Neural cell (in vitro differentiated cells): ENCODE measurements around the gene PCDH18.

ENCODE experiments used
- EZH2 ChIP-seq: fragments of 200-600, 300-800 bp; shearing (Covaris generic), sonication (generic); IDR thresholded peaks from 2 replicates; pipeline ENCODE4 v1.6.1; 2014; ENCODE audit warnings: antibody characterized with exemption, low read length, borderline replicate concordance, mild to moderate bottlenecking; ENCODE audit not compliant: insufficient read depth, poor library complexity, severe bottlenecking
- POLR2AphosphoS5 ChIP-seq: IDR thresholded peaks from 2 replicates; pipeline ENCODE4 v1.6.1; 2012
- RAD21 ChIP-seq: fragments of 450-650 bp; conservative IDR thresholded peaks from 2 replicates; pipeline ENCODE4 v1.6.1; 2014; ENCODE audit warnings: antibody characterized with exemption, mild to moderate bottlenecking, moderate library complexity
- TF ChIP-seq, protein P1 (sequence below): fragments of 450-650 bp; IDR thresholded peaks from 2 replicates; pipeline ENCODE4 v1.5.1; 2014; ENCODE audit warnings: antibody characterized with exemption, mild to moderate bottlenecking, moderate library complexity; ENCODE audit not compliant: poor library complexity, severe bottlenecking

DNA sequence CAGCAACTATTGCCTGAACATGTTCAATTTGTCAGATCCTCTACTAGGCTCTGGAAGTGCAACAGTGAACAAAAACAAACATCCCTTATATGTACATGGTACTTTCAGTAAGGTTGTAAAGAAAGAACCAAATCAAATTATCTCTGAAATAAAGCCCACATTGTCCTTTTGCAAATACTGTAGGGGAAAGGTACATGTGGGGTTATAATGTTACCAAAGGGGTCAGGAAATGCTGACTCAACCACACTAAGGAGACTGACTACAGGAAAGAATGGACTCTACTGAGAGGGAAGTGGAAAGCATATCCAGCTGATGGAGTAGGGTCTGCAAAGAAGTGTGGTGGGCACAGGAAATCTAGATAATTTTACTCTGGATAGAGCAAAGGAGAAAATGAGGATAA lies 61.5 kb downstream of the PCDH18 start:
- TF ChIP-seq, protein P1, sequence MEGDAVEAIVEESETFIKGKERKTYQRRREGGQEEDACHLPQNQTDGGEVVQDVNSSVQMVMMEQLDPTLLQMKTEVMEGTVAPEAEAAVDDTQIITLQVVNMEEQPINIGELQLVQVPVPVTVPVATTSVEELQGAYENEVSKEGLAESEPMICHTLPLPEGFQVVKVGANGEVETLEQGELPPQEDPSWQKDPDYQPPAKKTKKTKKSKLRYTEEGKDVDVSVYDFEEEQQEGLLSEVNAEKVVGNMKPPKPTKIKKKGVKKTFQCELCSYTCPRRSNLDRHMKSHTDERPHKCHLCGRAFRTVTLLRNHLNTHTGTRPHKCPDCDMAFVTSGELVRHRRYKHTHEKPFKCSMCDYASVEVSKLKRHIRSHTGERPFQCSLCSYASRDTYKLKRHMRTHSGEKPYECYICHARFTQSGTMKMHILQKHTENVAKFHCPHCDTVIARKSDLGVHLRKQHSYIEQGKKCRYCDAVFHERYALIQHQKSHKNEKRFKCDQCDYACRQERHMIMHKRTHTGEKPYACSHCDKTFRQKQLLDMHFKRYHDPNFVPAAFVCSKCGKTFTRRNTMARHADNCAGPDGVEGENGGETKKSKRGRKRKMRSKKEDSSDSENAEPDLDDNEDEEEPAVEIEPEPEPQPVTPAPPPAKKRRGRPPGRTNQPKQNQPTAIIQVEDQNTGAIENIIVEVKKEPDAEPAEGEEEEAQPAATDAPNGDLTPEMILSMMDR, result no peak
- TF ChIP-seq POLR2AphosphoS5, result no peak
- no peak for TF ChIP-seq RAD21
- no peak for TF ChIP-seq EZH2
